ENCODE results near the gene ZNF618. TPM values are rescaled to one million over a fixed set of nuclear protein-coding genes. Genes with fewer than 3 reads are reported as not detected.

The ZNF618 gene
- total RNA-seq, 4 donors from 2014 or later: 2.9 to 5.8 (median 4.2) TPM

- no peak overlapping the region for H3K27ac ChIP-seq
- no peak overlapping the region for H3K4me3 ChIP-seq
- H3K9me3 ChIP-seq: no peaks in the 10 kb centered on the region
- no peaks in the 10 kb centered on the region for H3K27me3 ChIP-seq
- no peaks in the 10 kb centered on the region for H3K36me3 ChIP-seq
- TF ChIP-seq EP300 (IDR thresholded peaks at IDR 0.05) (no peak), POLR2A (IDR thresholded peaks at IDR 0.05) (no peak), POLR2AphosphoS5 (IDR thresholded peaks at IDR 0.05) (no peak)
- TF ChIP-seq, protein P1, sequence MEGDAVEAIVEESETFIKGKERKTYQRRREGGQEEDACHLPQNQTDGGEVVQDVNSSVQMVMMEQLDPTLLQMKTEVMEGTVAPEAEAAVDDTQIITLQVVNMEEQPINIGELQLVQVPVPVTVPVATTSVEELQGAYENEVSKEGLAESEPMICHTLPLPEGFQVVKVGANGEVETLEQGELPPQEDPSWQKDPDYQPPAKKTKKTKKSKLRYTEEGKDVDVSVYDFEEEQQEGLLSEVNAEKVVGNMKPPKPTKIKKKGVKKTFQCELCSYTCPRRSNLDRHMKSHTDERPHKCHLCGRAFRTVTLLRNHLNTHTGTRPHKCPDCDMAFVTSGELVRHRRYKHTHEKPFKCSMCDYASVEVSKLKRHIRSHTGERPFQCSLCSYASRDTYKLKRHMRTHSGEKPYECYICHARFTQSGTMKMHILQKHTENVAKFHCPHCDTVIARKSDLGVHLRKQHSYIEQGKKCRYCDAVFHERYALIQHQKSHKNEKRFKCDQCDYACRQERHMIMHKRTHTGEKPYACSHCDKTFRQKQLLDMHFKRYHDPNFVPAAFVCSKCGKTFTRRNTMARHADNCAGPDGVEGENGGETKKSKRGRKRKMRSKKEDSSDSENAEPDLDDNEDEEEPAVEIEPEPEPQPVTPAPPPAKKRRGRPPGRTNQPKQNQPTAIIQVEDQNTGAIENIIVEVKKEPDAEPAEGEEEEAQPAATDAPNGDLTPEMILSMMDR (IDR thresholded peaks at IDR 0.05): no peak
- DNase-seq (ENCODE audit: low spot score in 2 of 2): no peak
- peaks cover 34% of the 10 kb centered on the region for H3K4me1 ChIP-seq
- 90% methylated on average over 7 of the region's 7 CpGs for WGBS
Measured at GRCh38 chr9:113882181-113882580, 6.1 kb downstream of the ZNF618 start.

DNA sequence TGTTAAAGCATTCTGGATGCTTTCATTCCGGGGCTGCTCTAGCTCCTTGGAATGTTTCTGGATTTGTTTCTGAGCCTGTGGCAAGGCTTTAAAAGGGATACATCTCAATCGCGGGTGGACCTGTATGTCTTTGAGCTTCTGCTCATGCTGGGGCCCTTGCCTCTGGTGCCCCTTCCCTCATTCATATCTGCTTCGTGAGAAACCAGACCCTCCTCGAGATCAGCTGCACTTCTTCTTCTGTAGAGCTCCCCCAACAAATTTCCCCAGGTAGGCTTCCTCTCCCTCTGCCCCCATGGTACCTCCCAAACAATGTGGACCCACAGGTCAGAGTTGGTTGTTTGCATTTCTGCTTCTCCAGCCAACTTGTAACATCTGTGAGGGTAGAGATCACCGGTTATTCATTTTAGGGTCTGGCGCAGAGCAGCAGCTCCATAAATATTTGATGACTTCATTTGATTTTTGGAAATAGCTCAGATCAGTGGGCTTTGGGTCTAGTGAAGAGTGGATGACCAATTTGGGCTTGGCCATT is 6.6 kb downstream of the ZNF618 start:
- Histone ChIP-seq H3K9me3 (no peaks in the 10 kb centered on the region), H3K36me3 (no peaks in the 10 kb centered on the region), H3K27me3 (no peaks in the 10 kb centered on the region), H3K4me3 (no peak overlapping the region), H3K27ac (no peak overlapping the region), H3K4me1 (peaks cover 33% of the 10 kb centered on the region)
- no peak for DNase-seq (ENCODE audit: low spot score in 2 of 2)
- WGBS: 85% methylated on average over 7 of the region's 7 CpGs
- TF ChIP-seq POLR2AphosphoS5 (IDR thresholded peaks at IDR 0.05): no peak
- TF ChIP-seq POLR2A (IDR thresholded peaks at IDR 0.05): no peak
- TF ChIP-seq, protein P1 (IDR thresholded peaks at IDR 0.05): no peak
- no peak for TF ChIP-seq EP300 (IDR thresholded peaks at IDR 0.05)

DNA sequence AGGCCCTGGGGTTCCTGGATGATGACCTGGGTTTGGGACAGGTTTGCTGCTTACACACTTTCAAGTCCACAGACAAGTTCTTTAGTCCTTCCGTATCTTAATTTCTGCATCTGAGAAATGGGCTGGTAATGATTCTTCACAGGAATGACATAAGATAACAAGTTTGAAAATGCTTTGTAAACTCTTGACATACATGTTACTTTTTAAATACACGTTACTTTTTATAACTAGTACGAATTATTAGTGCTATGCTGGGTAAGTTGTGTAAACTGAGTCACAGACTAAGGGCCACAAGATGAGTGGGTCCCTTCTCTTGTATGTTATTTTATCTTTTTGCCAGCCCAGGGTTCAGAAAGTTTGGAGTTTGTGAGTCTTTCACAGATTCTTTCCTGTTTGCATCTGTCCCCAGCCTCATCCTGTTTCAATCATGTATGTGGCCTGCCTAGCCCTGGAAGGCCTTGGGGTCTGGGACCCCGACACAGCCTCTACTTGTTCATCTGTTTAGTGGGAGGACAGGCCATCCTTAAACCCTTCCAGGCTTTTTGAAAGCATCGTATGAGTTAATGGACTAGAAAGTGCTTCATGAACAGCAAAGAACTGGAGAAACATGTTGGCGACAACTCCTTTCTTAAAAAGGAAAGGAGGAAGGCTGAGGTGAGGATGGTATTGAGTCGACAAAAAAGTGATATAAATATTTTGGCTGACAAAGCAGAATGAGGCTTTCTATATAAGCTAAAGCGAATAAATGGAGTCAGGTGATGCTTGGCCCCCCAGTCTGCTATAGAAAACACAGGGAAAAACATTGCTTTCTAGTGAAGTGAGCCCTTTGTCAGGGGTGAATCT is 9.3 kb downstream of the ZNF618 start:
- no peaks in the 10 kb centered on the region for H3K27me3 ChIP-seq
- H3K4me3 ChIP-seq: peak overlapping the region; percentile 36
- no peak overlapping the region for H3K27ac ChIP-seq
- DNase-seq (ENCODE audit: low spot score in 2 of 2): no peak
- 67% methylated on average over 8 of the region's 8 CpGs for WGBS
- H3K4me1 ChIP-seq: peaks cover 38% of the 10 kb centered on the region
- TF ChIP-seq POLR2A (IDR thresholded peaks at IDR 0.05) (no peak), POLR2AphosphoS5 (IDR thresholded peaks at IDR 0.05) (no peak), EP300 (IDR thresholded peaks at IDR 0.05) (no peak)
- TF ChIP-seq, protein P1 (IDR thresholded peaks at IDR 0.05): no peak
- no peaks in the 10 kb centered on the region for H3K9me3 ChIP-seq
- H3K36me3 ChIP-seq: no peaks in the 10 kb centered on the region

- 20% methylated on average over 1 of the region's 1 CpG for WGBS
- no peaks in the 10 kb centered on the region for H3K9me3 ChIP-seq
- TF ChIP-seq POLR2AphosphoS5 (IDR thresholded peaks at IDR 0.05) (no peak), EP300 (IDR thresholded peaks at IDR 0.05) (no peak), POLR2A (IDR thresholded peaks at IDR 0.05) (no peak)
- TF ChIP-seq, protein P1 (IDR thresholded peaks at IDR 0.05): no peak
- peaks cover 38% of the 10 kb centered on the region for H3K4me1 ChIP-seq
- no peaks in the 10 kb centered on the region for H3K27me3 ChIP-seq
- H3K4me3 ChIP-seq: peak overlapping the region; percentile 36
- no peak overlapping the region for H3K27ac ChIP-seq
- H3K36me3 ChIP-seq: no peaks in the 10 kb centered on the region
- DNase-seq (ENCODE audit: low spot score in 2 of 2): no peak
Measured at GRCh38 chr9:113886026-113886369, 9.9 kb downstream of the ZNF618 start.

- DNase-seq (ENCODE audit: low spot score in 2 of 2): no peak
- H3K36me3 ChIP-seq: no peaks in the 10 kb centered on the region
- peak overlapping the region; percentile 36 for H3K4me3 ChIP-seq
- no peak overlapping the region for H3K27ac ChIP-seq
- H3K9me3 ChIP-seq: no peaks in the 10 kb centered on the region
- peaks cover 38% of the 10 kb centered on the region for H3K4me1 ChIP-seq
- WGBS: 0% methylated on average over 1 of the region's 1 CpG
- no peaks in the 10 kb centered on the region for H3K27me3 ChIP-seq
- TF ChIP-seq, protein P1 (IDR thresholded peaks at IDR 0.05): no peak
Measured at GRCh38 chr9:113886466-113886865, 10.4 kb downstream of the ZNF618 start.
